ENCODE data around the gene TBX19. TPM values are rescaled to one million over a fixed set of nuclear protein-coding genes. Genes with fewer than 3 reads are reported as not detected.

TBX19 gene
- total RNA-seq, 1 experiment from 2014 or later: 0.36 TPM

GRCh38 chr1:168321945-168322344 is 41.3 kb downstream of the TBX19 start:
- Histone ChIP-seq H4K20me1 (ENCODE audit: low read length) (no peaks in the 10 kb centered on the region), H3K4me2 (ENCODE audit: low read length) (no peak overlapping the region), H3K27me3 (ENCODE audit: low read length) (no peaks in the 10 kb centered on the region), H3K4me1 (ENCODE audit: insufficient read depth, low read length) (peaks cover 17% of the 10 kb centered on the region), H3F3A (ENCODE audit: low read length, unreplicated experiment) (no peaks in the 10 kb centered on the region), H3K9me2 (replicated peaks; ENCODE audit: low read length) (no peaks in the 10 kb centered on the region), H3K4me3 (ENCODE audit: low read length) (no peak overlapping the region), H3K9me3 (ENCODE audit: low read length) (no peaks in the 10 kb centered on the region), H3K36me3 (ENCODE audit: low read depth, low read length) (no peaks in the 10 kb centered on the region), H3K79me2 (ENCODE audit: low read length) (no peaks in the 10 kb centered on the region), H3K9ac (ENCODE audit: low read length) (no peak overlapping the region), H3K27ac (ENCODE audit: low read length) (no peak overlapping the region), H2AFZ (ENCODE audit: low read length) (no peak overlapping the region)
- TF ChIP-seq EZH2 (IDR thresholded peaks at IDR 0.05; ENCODE audit: low read length, unreplicated experiment) (no peak), CTCF (conservative IDR thresholded peaks at IDR 0.05; ENCODE audit: low read depth, low read length) (peak; percentile 84)
- intact Hi-C loops (cut with micrococcal nuclease): loop anchor here (1.0 to 2.0 kb wide), 4 partner anchors 34 to 237 kb away; no protein-coding TSS in a partner anchor
- ATAC-seq (peak; percentile 79), DNase-seq (peak; percentile 75)
- BruUV-seq (replicated peaks): no TSS peak
- CTCF ChIA-PET: interaction anchor here (0.6 to 1.9 kb wide), 12 partner anchors 20 to 928 kb away, joined by 3 to 55 read pairs (median 4); partner anchors contain the start of gene TIPRL
- POLR2A ChIA-PET (ENCODE audit: unreplicated experiment): interaction anchor here (0.5 kb wide), 1 partner anchor 8 kb away, joined by 3 read pairs; no protein-coding TSS in a partner anchor

GRCh38 chr1:168324745-168325425 is 44.2 kb downstream of the TBX19 start:
- Histone ChIP-seq H3F3A (ENCODE audit: low read length, unreplicated experiment) (no peaks in the 10 kb centered on the region), H3K27me3 (ENCODE audit: low read length) (no peaks in the 10 kb centered on the region), H3K4me1 (ENCODE audit: insufficient read depth, low read length) (peaks cover 17% of the 10 kb centered on the region), H3K4me2 (ENCODE audit: low read length) (no peak overlapping the region), H3K9ac (ENCODE audit: low read length) (no peak overlapping the region), H3K9me3 (ENCODE audit: low read length) (no peaks in the 10 kb centered on the region), H3K9me2 (replicated peaks; ENCODE audit: low read length) (no peaks in the 10 kb centered on the region), H2AFZ (ENCODE audit: low read length) (no peak overlapping the region), H3K4me3 (ENCODE audit: low read length) (no peak overlapping the region), H3K36me3 (ENCODE audit: low read depth, low read length) (no peaks in the 10 kb centered on the region), H4K20me1 (ENCODE audit: low read length) (no peaks in the 10 kb centered on the region), H3K79me2 (ENCODE audit: low read length) (no peaks in the 10 kb centered on the region), H3K27ac (ENCODE audit: low read length) (no peak overlapping the region)
- POLR2A ChIA-PET (ENCODE audit: unreplicated experiment): no interaction called here
- DNase-seq (no peak), ATAC-seq (no peak)
- CTCF ChIA-PET: interaction anchor here (0.6 kb wide), 1 partner anchor 17 kb away, joined by 3 read pairs; no protein-coding TSS in a partner anchor
- intact Hi-C loops (cut with micrococcal nuclease): no loop called here
- no TSS peak for BruUV-seq (replicated peaks)
- TF ChIP-seq EZH2phosphoT487 (IDR thresholded peaks at IDR 0.05; ENCODE audit: borderline replicate concordance, low read length) (no peak), EZH2 (IDR thresholded peaks at IDR 0.05; ENCODE audit: low read length, unreplicated experiment) (no peak), CTCF (conservative IDR thresholded peaks at IDR 0.05; ENCODE audit: low read depth, low read length) (no peak)

- H3K9me2 ChIP-seq (replicated peaks; ENCODE audit: low read length): no peaks in the 10 kb centered on the region
- no peaks in the 10 kb centered on the region for H3K36me3 ChIP-seq (ENCODE audit: low read depth, low read length)
- no peak overlapping the region for H3K9ac ChIP-seq (ENCODE audit: low read length)
- ChIA-PET POLR2A (ENCODE audit: unreplicated experiment) (no interaction called here), CTCF (no interaction called here)
- H3K4me3 ChIP-seq (ENCODE audit: low read length): no peak overlapping the region
- intact Hi-C loops (cut with micrococcal nuclease): no loop called here
- H2AFZ ChIP-seq (ENCODE audit: low read length): no peak overlapping the region
- no peaks in the 10 kb centered on the region for H3K27me3 ChIP-seq (ENCODE audit: low read length)
- DNase-seq: no peak
- ATAC-seq: no peak
- H3K4me2 ChIP-seq (ENCODE audit: low read length): no peak overlapping the region
- no peaks in the 10 kb centered on the region for H3K79me2 ChIP-seq (ENCODE audit: low read length)
- H3K27ac ChIP-seq (ENCODE audit: low read length): no peak overlapping the region
- no peaks in the 10 kb centered on the region for H3K4me1 ChIP-seq (ENCODE audit: insufficient read depth, low read length)
- H3F3A ChIP-seq (ENCODE audit: low read length, unreplicated experiment): no peaks in the 10 kb centered on the region
- no peaks in the 10 kb centered on the region for H3K9me3 ChIP-seq (ENCODE audit: low read length)
- no TSS peak for BruUV-seq (replicated peaks)
- no peaks in the 10 kb centered on the region for H4K20me1 ChIP-seq (ENCODE audit: low read length)
- TF ChIP-seq EZH2 (IDR thresholded peaks at IDR 0.05; ENCODE audit: low read length, unreplicated experiment) (no peak), EZH2phosphoT487 (IDR thresholded peaks at IDR 0.05; ENCODE audit: borderline replicate concordance, low read length) (no peak), CTCF (conservative IDR thresholded peaks at IDR 0.05; ENCODE audit: low read depth, low read length) (no peak)
Observed at GRCh38 chr1:168328731-168329364, 48.2 kb downstream of the TBX19 start.

Measured in PC-3 (cell line).